ENCODE data around the gene SUN2. TPM values are rescaled to one million over a fixed set of nuclear protein-coding genes. Genes with fewer than 3 reads are reported as not detected.

Gene SUN2
- total RNA-seq, 2 experiments from 2014 or later: 87.2 to 102 TPM

GRCh38 chr22:38713921-38714320 is 41.9 kb downstream of the SUN2 start:
- DNase-seq (no peak), ATAC-seq (no peak)
- Mint-ChIP-seq H3K9me3 (ENCODE audit: low read depth) (no peaks in the 10 kb centered on the region), H3K4me1 (peaks cover 61% of the 10 kb centered on the region), H3K4me3 (no peak overlapping the region), H3K27ac (no peak overlapping the region), H3K27me3 (no peaks in the 10 kb centered on the region), H3K36me3 (ENCODE audit: low read depth) (peaks cover 48% of the 10 kb centered on the region)
- ChIA-PET POLR2A (no interaction called here), CTCF (interaction anchor here (0.6 to 1.3 kb wide), 2 partner anchors 22 to 626 kb away, joined by 3 read pairs; no protein-coding TSS in a partner anchor)
- intact Hi-C loops (cut with DNase I, micrococcal nuclease): loop anchor here in 1 of 2 experiments (2.0 kb wide), 1 partner anchor 27 kb away; no protein-coding TSS in a partner anchor

- ATAC-seq: no peak
- H3K27me3 Mint-ChIP-seq: no peaks in the 10 kb centered on the region
- DNase-seq: no peak
- ChIA-PET POLR2A (interaction anchor here (1.4 kb wide), 1 partner anchor 12 kb away, joined by 4 read pairs; no protein-coding TSS in a partner anchor), CTCF (interaction anchor here (0.6 to 1.4 kb wide), 2 partner anchors 16 to 301 kb away, joined by 3 read pairs; no protein-coding TSS in a partner anchor)
- no peaks in the 10 kb centered on the region for H3K9me3 Mint-ChIP-seq (ENCODE audit: low read depth)
- no peak overlapping the region for H3K4me3 Mint-ChIP-seq
- H3K27ac Mint-ChIP-seq: peak overlapping the region; percentile 44
- intact Hi-C loops (cut with DNase I, micrococcal nuclease): no loop called here
- peaks cover 56% of the 10 kb centered on the region for H3K36me3 Mint-ChIP-seq (ENCODE audit: low read depth)
- peaks cover 67% of the 10 kb centered on the region for H3K4me1 Mint-ChIP-seq
Observed at GRCh38 chr22:38712486-38713207, 43.2 kb downstream of the SUN2 start.

GRCh38 chr22:38710866-38711265 is 44.9 kb downstream of the SUN2 start:
- DNase-seq: no peak
- POLR2A ChIA-PET: no interaction called here
- ATAC-seq: no peak
- Mint-ChIP-seq H3K4me3 (no peak overlapping the region), H3K36me3 (ENCODE audit: low read depth) (peaks cover 60% of the 10 kb centered on the region), H3K4me1 (peaks cover 75% of the 10 kb centered on the region), H3K9me3 (ENCODE audit: low read depth) (no peaks in the 10 kb centered on the region), H3K27ac (peak overlapping the region; percentile 52), H3K27me3 (no peaks in the 10 kb centered on the region)
- CTCF ChIA-PET: no interaction called here
- intact Hi-C loops (cut with DNase I, micrococcal nuclease): no loop called here

GRCh38 chr22:38710351-38710750 is 45.4 kb downstream of the SUN2 start:
- POLR2A ChIA-PET: no interaction called here
- no peak for ATAC-seq
- no peaks in the 10 kb centered on the region for H3K27me3 Mint-ChIP-seq
- intact Hi-C loops (cut with DNase I, micrococcal nuclease): no loop called here
- CTCF ChIA-PET: interaction anchor here (1.4 kb wide), 1 partner anchor 23 kb away, joined by 4 read pairs; no protein-coding TSS in a partner anchor
- H3K27ac Mint-ChIP-seq: peak overlapping the region; percentile 35
- peaks cover 73% of the 10 kb centered on the region for H3K4me1 Mint-ChIP-seq
- no peak overlapping the region for H3K4me3 Mint-ChIP-seq
- H3K36me3 Mint-ChIP-seq (ENCODE audit: low read depth): peaks cover 60% of the 10 kb centered on the region
- DNase-seq: no peak
- no peaks in the 10 kb centered on the region for H3K9me3 Mint-ChIP-seq (ENCODE audit: low read depth)

GRCh38 chr22:38709306-38709705 is 46.5 kb downstream of the SUN2 start:
- H3K4me1 Mint-ChIP-seq: peaks cover 72% of the 10 kb centered on the region
- ATAC-seq (no peak), DNase-seq (no peak)
- H3K27me3 Mint-ChIP-seq: no peaks in the 10 kb centered on the region
- H3K4me3 Mint-ChIP-seq: no peak overlapping the region
- H3K9me3 Mint-ChIP-seq (ENCODE audit: low read depth): no peaks in the 10 kb centered on the region
- intact Hi-C loops (cut with DNase I, micrococcal nuclease): loop anchor here in 1 of 2 experiments (5.0 to 10.0 kb wide), 3 partner anchors 278 to 1638 kb away; partner anchors contain the start of genes ADSL and ATF4
- H3K36me3 Mint-ChIP-seq (ENCODE audit: low read depth): peaks cover 56% of the 10 kb centered on the region
- POLR2A ChIA-PET: no interaction called here
- no peak overlapping the region for H3K27ac Mint-ChIP-seq
- CTCF ChIA-PET: interaction anchor here (0.6 to 1.4 kb wide), 4 partner anchors 9 to 394 kb away, joined by 3 to 5 read pairs (median 4); no protein-coding TSS in a partner anchor

GRCh38 chr22:38707984-38708383 is 47.8 kb downstream of the SUN2 start:
- intact Hi-C loops (cut with DNase I, micrococcal nuclease): loop anchor here in 1 of 2 experiments (5.0 to 10.0 kb wide), 3 partner anchors 279 to 1639 kb away; partner anchors contain the start of genes ADSL and ATF4
- peaks cover 51% of the 10 kb centered on the region for H3K36me3 Mint-ChIP-seq (ENCODE audit: low read depth)
- H3K9me3 Mint-ChIP-seq (ENCODE audit: low read depth): no peaks in the 10 kb centered on the region
- peak overlapping the region; percentile 94 for H3K27ac Mint-ChIP-seq
- peaks cover 66% of the 10 kb centered on the region for H3K4me1 Mint-ChIP-seq
- H3K27me3 Mint-ChIP-seq: no peaks in the 10 kb centered on the region
- CTCF ChIA-PET: interaction anchor here (1.0 to 3.1 kb wide), 5 partner anchors 14 to 812 kb away, joined by 3 to 9 read pairs (median 4); no protein-coding TSS in a partner anchor
- no peak for ATAC-seq
- DNase-seq: no peak
- H3K4me3 Mint-ChIP-seq: peak overlapping the region; percentile 93
- POLR2A ChIA-PET: interaction anchor here (0.5 kb wide), 1 partner anchor 571 kb away, joined by 3 read pairs; no protein-coding TSS in a partner anchor

GRCh38 chr22:38707346-38707745 is 48.5 kb downstream of the SUN2 start:
- Mint-ChIP-seq H3K9me3 (ENCODE audit: low read depth) (no peaks in the 10 kb centered on the region), H3K4me3 (peak overlapping the region; percentile 93), H3K36me3 (ENCODE audit: low read depth) (peaks cover 46% of the 10 kb centered on the region), H3K27me3 (no peaks in the 10 kb centered on the region), H3K27ac (peak overlapping the region; percentile 94), H3K4me1 (peaks cover 60% of the 10 kb centered on the region)
- ATAC-seq (no peak), DNase-seq (no peak)
- ChIA-PET CTCF (interaction anchor here (0.6 to 3.1 kb wide), 8 partner anchors 9 to 840 kb away, joined by 3 to 13 read pairs (median 4); partner anchors contain the start of gene TOMM22), POLR2A (no interaction called here)
- intact Hi-C loops (cut with DNase I, micrococcal nuclease): loop anchor here in 1 of 2 experiments (5.0 to 10.0 kb wide), 3 partner anchors 280 to 1640 kb away; partner anchors contain the start of genes ADSL and ATF4

GRCh38 chr22:38706901-38707195 is 49.0 kb downstream of the SUN2 start:
- Mint-ChIP-seq H3K27ac (peak overlapping the region; percentile 94), H3K4me1 (peaks cover 56% of the 10 kb centered on the region)

GRCh38 chr22:38706101-38706900 is 49.5 kb downstream of the SUN2 start:
- Mint-ChIP-seq H3K27me3 (no peaks in the 10 kb centered on the region), H3K4me1 (peaks cover 61% of the 10 kb centered on the region), H3K27ac (peak overlapping the region; percentile 94), H3K9me3 (ENCODE audit: low read depth) (no peaks in the 10 kb centered on the region), H3K36me3 (ENCODE audit: low read depth) (peaks cover 40% of the 10 kb centered on the region), H3K4me3 (peak overlapping the region; percentile 93)
- POLR2A ChIA-PET: interaction anchor here (0.6 to 1.2 kb wide), 5 partner anchors 8 to 722 kb away, joined by 3 to 7 read pairs (median 3); partner anchors contain the start of genes SOX10 and TOMM22
- CTCF ChIA-PET: interaction anchor here (0.6 to 3.1 kb wide), 9 partner anchors 8 to 1473 kb away, joined by 3 to 13 read pairs (median 4); partner anchors contain the start of genes MIEF1 and TOMM22
- peak; percentile 60 for DNase-seq
- no peak for ATAC-seq
- intact Hi-C loops (cut with DNase I, micrococcal nuclease): loop anchor here in 1 of 2 experiments (5.0 to 10.0 kb wide), 3 partner anchors 281 to 1641 kb away; partner anchors contain the start of genes ADSL and ATF4

More at GRCh38 chr22:38706901-38707195, 49.0 kb downstream of the SUN2 start:
- POLR2A ChIA-PET: interaction anchor here (1.2 kb wide), 1 partner anchor 48 kb away, joined by 4 read pairs; no protein-coding TSS in a partner anchor
- ATAC-seq (no peak), DNase-seq (no peak)
- Mint-ChIP-seq H3K9me3 (ENCODE audit: low read depth) (no peaks in the 10 kb centered on the region), H3K36me3 (ENCODE audit: low read depth) (peaks cover 41% of the 10 kb centered on the region), H3K27me3 (no peaks in the 10 kb centered on the region), H3K4me3 (peak overlapping the region; percentile 93)
- CTCF ChIA-PET: interaction anchor here (0.6 to 3.1 kb wide), 6 partner anchors 9 to 840 kb away, joined by 3 to 13 read pairs (median 4); partner anchors contain the start of gene TOMM22
- intact Hi-C loops (cut with DNase I, micrococcal nuclease): loop anchor here in 1 of 2 experiments (5.0 to 10.0 kb wide), 3 partner anchors 280 to 1640 kb away; partner anchors contain the start of genes ADSL and ATF4

GRCh38 chr22:38705235-38706100 is 50.3 kb downstream of the SUN2 start, which contains the start of gene GTPBP1:
GTPBP1 (plus strand) TSS chr22:38705944; CDS start chr22:38705956, 12 bp downstream.
- no peaks in the 10 kb centered on the region for H3K9me3 Mint-ChIP-seq (ENCODE audit: low read depth)
- POLR2A ChIA-PET: interaction anchor here (0.6 to 1.0 kb wide), 6 partner anchors 9 to 721 kb away, joined by 3 to 7 read pairs (median 3); partner anchors contain the start of genes SOX10 and TOMM22
- peaks cover 53% of the 10 kb centered on the region for H3K4me1 Mint-ChIP-seq
- H3K27ac Mint-ChIP-seq: peak within 1 kb of the TSS; percentile 97
- H3K27me3 Mint-ChIP-seq: no peaks in the 10 kb centered on the region
- intact Hi-C loops (cut with DNase I, micrococcal nuclease): loop anchor here (1.0 to 10.0 kb wide), 19 partner anchors 23 to 1642 kb away; partner anchors contain the start of genes CBY1 (in 2 of the 2), DDX17 (in 2 of the 2), FAM227A (in 2 of the 2) and ADSL (in 1 of the 2)
- ATAC-seq (peak; percentile 89), DNase-seq (peak; percentile 98)
- peaks cover 34% of the 10 kb centered on the region for H3K36me3 Mint-ChIP-seq (ENCODE audit: low read depth)
- H3K4me3 Mint-ChIP-seq: peak within 1 kb of the TSS; percentile 93
- CTCF ChIA-PET: interaction anchor here (0.6 to 3.1 kb wide), 7 partner anchors 18 to 1474 kb away, joined by 3 to 13 read pairs (median 4); partner anchors contain the start of genes MIEF1 and TOMM22

All from activated CD4-positive, alpha-beta T cell treated with anti-CD3 and anti-CD28 coated beads for 36 hours (primary cell).